Bronchial epithelial cell (primary cell): Measurements from ENCODE around the gene TXNRD1. TPM values are rescaled to one million over a fixed set of nuclear protein-coding genes. Genes with fewer than 3 reads are reported as not detected.

Experiments used
- DNase-seq: peaks from one replicate; pipeline ENCODE4 v3.0.0-alpha.2; 2010; ENCODE audit warnings: low read depth
- FAIRE-seq: peaks from 2 replicates; lab custom pipeline; 2011; peaks lifted over from hg19 to GRCh38; lab: Jason Lieb, UNC
- H3K27me3 ChIP-seq: 2 replicates; pipeline ENCODE4 v1.5.1; 2011; ENCODE audit warnings: low read length; ENCODE audit not compliant: control insufficient read depth, insufficient read depth
- H3K36me3 ChIP-seq: 2 replicates; pipeline ENCODE4 v1.5.1; 2011; ENCODE audit warnings: low read length; ENCODE audit not compliant: control insufficient read depth, insufficient read depth
- H3K4me3 ChIP-seq: 2 replicates; pipeline ENCODE4 v1.5.1; 2011; ENCODE audit warnings: mild to moderate bottlenecking, low read depth, low read length, control low read depth
- total RNA-seq: library from RNA; depleted of rRNA; stranded (reverse); fragments of >200 nt; gene quantifications from 2 replicates; pipeline ENCODE4 v1.2.1, GENCODE V29; 2014
- TF ChIP-seq, protein P1 (sequence below): IDR thresholded peaks from 2 replicates; pipeline ENCODE4 v1.5.1; 2011; ENCODE audit warnings: mild to moderate bottlenecking, moderate library complexity, low read length, control low read depth, inconsistent platforms; ENCODE audit not compliant: insufficient read depth, severe bottlenecking

The TXNRD1 gene
- total RNA-seq, 1 donor from 2014 or later: 88.2 TPM

- DNase-seq (peak; percentile 70), FAIRE-seq (no peak)
- H3K4me3 ChIP-seq: no peak overlapping the region
- no peaks in the 10 kb centered on the region for H3K27me3 ChIP-seq
- no peaks in the 10 kb centered on the region for H3K36me3 ChIP-seq
- TF ChIP-seq, protein P1, sequence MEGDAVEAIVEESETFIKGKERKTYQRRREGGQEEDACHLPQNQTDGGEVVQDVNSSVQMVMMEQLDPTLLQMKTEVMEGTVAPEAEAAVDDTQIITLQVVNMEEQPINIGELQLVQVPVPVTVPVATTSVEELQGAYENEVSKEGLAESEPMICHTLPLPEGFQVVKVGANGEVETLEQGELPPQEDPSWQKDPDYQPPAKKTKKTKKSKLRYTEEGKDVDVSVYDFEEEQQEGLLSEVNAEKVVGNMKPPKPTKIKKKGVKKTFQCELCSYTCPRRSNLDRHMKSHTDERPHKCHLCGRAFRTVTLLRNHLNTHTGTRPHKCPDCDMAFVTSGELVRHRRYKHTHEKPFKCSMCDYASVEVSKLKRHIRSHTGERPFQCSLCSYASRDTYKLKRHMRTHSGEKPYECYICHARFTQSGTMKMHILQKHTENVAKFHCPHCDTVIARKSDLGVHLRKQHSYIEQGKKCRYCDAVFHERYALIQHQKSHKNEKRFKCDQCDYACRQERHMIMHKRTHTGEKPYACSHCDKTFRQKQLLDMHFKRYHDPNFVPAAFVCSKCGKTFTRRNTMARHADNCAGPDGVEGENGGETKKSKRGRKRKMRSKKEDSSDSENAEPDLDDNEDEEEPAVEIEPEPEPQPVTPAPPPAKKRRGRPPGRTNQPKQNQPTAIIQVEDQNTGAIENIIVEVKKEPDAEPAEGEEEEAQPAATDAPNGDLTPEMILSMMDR: peak; percentile 38
These were observed 37.7 kb upstream of the TXNRD1 start for GRCh38 chr12:104177663-104178501.

- no peaks in the 10 kb centered on the region for H3K27me3 ChIP-seq
- TF ChIP-seq, protein P1: no peak
- H3K36me3 ChIP-seq: no peaks in the 10 kb centered on the region
- no peak for FAIRE-seq
- H3K4me3 ChIP-seq: no peak overlapping the region
- DNase-seq: no peak
These were observed 35.2 kb upstream of the TXNRD1 start for GRCh38 chr12:104180374-104180773.

- no peaks in the 10 kb centered on the region for H3K36me3 ChIP-seq
- peak; percentile 16 for DNase-seq
These were observed 34.3 kb upstream of the TXNRD1 start for GRCh38 chr12:104181313-104181712.

DNA sequence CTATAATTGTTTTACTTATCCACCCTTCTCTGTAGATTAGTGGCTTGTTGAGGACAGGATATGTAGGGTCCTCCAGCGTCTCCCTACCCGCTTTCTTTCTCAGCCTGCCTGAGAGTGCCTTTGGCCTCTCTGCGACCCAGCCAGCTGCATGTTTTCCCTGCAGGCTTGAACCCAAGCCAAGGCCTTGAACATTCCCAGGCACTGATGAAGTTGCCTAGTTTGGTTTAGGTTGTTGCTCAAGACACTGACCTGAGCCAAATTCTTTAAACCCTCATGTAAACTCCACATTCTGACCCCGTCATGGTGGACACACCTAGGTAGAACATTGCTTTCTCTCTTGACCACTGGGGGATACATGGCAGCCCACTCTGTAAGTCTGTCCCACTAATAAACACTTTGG lies 33.4 kb upstream of the TXNRD1 start:
- H3K27me3 ChIP-seq: no peaks in the 10 kb centered on the region
- no peak overlapping the region for H3K4me3 ChIP-seq
- no peak for FAIRE-seq
- TF ChIP-seq, protein P1: no peak
- no peaks in the 10 kb centered on the region for H3K36me3 ChIP-seq
- no peak for DNase-seq

More at GRCh38 chr12:104181313-104181712, 34.3 kb upstream of the TXNRD1 start:
- TF ChIP-seq, protein P1: no peak
- FAIRE-seq: no peak
- Histone ChIP-seq H3K4me3 (no peak overlapping the region), H3K27me3 (no peaks in the 10 kb centered on the region)

- Histone ChIP-seq H3K27me3 (no peaks in the 10 kb centered on the region), H3K4me3 (no peak overlapping the region), H3K36me3 (no peaks in the 10 kb centered on the region)
- FAIRE-seq (no peak), DNase-seq (no peak)
- TF ChIP-seq, protein P1: no peak
These were observed 32.8 kb upstream of the TXNRD1 start for GRCh38 chr12:104182621-104183378.
